H1 (cell line): ENCODE data around the gene MACF1. TPM values are rescaled to one million over a fixed set of nuclear protein-coding genes. Genes with fewer than 3 reads are reported as not detected.

Experiments used
- ATF2 ChIP-seq: IDR thresholded peaks from 2 replicates; pipeline ENCODE4 v1.6.1; 2012; ENCODE audit warnings: low read length, inconsistent platforms
- CTCF ChIP-seq, 3 experiments: IDR thresholded peaks; 1 replicate in 2 of 3; 2 replicates in 1 of 3; pipeline versions ENCODE4 v1.5.1 to v1.6.1; 2011; ENCODE audit warnings: low read length in 3 of 3, mild to moderate bottlenecking in 3 of 3, inconsistent platforms in 2 of 3, low read depth in 1 of 3, moderate library complexity in 1 of 3; ENCODE audit not compliant: insufficient read depth in 1 of 3; ENCODE audit errors: control extremely low read depth in 1 of 3
- RAD21 ChIP-seq, 2 experiments: IDR thresholded peaks in 1 of 2; conservative IDR thresholded peaks in 1 of 2; 2 replicates each; pipeline ENCODE4 v1.6.1; 2011; ENCODE audit warnings: low read depth in 2 of 2, low read length in 2 of 2, improper control_type of control experiment in 1 of 2, inconsistent platforms in 1 of 2, mild to moderate bottlenecking in 1 of 2, moderate library complexity in 1 of 2
- SRF ChIP-seq: IDR thresholded peaks from 2 replicates; pipeline ENCODE4 v1.6.1; 2011; ENCODE audit warnings: mild to moderate bottlenecking, low read depth, low read length, moderate library complexity
- polyA plus RNA-seq, 7 experiments: library from polyadenylated mRNA; depleted of rRNA in 3 of 7; stranded (reverse) in 5 of 7; unstranded in 2 of 7; fragments of >200 nt in 5 of 7; fragments of 200-250 nt in 2 of 7; gene quantifications; 1 replicate in 5 of 7; 2 replicates in 1 of 7; 4 replicates in 1 of 7; pipeline versions ENCODE4 v1.2.1 to v1.2.3, GENCODE V29; 2011 to 2013; ENCODE audit warnings: missing spikeins in 2 of 7, mixed read lengths in 2 of 7
- total RNA-seq: library from RNA; stranded (reverse); fragmentation: NEBNext Ultra II Directional; extraction: Animal tissue kit (Norgen Biotek cat#: 25700); gene quantifications from 2 replicates; pipeline ENCODE4 v1.2.1, GENCODE V29; 2021

Gene MACF1
- total and polyA plus RNA-seq, 2 of the 8 experiments (the other 6 are each of a cell fraction or from before 2014, with no cell fraction given) = 59.8 to 285 TPM

GRCh38 chr1:39410915-39411436 lies 206.5 kb downstream of the MACF1 start (continued):
- TF ChIP-seq CTCF (IDR thresholded peaks at IDR 0.05; ENCODE audit: control extremely low read depth in 1 of 3, insufficient read depth in 1 of 3, low read depth in 1 of 3, low read length in 3 of 3) (peak; percentile 50 to 74 (median 70)), RAD21 (IDR thresholded peaks at IDR 0.05 in 1 of 2, conservative IDR thresholded peaks at IDR 0.05 in 1 of 2; ENCODE audit: low read depth in 2 of 2, low read length in 2 of 2) (peak; percentile 49 to 58), ATF2 (no peak), SRF (no peak)
- TF ChIP-seq, all 59 proteins: peak for 4
